ENCODE data around the gene NCBP3. TPM values are rescaled to one million over a fixed set of nuclear protein-coding genes. Genes with fewer than 3 reads are reported as not detected.

The NCBP3 gene
- total and polyA plus RNA-seq, 9 of the 15 experiments (the other 6 are each of a cell fraction or from before 2014, with no cell fraction given) = 3.1 to 25.5 (median 20.5) TPM

DNA sequence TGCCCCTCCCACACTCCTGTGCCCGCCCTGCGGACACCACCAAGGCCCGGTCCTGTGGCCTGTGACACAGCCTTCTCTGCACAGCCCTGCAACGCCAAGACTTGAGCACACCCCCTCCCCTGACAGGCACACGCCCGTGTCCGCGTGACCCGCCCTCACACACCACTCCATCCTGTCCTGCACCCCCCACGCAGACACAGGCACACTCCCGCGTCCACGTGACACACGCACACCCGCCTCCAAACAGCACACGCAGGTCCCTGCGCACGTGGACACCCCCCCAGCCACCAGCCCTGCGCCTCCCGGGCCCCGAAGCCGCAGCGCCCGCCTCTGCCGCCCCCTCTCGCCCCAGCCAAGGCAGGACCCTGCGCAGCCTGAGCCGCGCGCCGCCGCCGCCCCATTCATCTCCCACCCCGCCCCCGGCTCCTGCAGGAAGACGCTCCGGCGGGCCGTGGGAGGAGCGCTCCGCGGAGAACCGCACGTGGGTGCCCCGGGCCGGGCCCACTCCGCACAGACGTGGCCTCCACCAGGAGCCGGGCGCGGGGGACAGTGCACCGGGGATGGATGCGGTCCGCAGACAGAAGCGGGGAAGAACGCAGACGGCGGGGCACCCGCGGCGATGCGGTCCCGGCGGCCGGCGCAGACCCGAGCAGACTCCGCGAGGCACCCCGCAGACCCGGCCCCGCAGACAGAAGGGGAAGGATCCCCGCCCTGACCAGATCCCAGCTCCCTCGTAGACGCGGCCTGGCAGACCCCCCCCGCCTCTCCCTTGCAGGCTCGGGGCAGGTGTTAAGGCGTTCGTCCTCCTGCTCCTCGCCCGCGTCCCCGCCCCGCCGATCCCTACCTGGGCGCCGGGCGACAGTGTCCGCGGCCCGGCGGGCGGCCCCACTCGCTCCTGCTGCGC is 46.3 kb upstream of the NCBP3 start (continued):
- TF ChIP-seq ZNF75A (CRISPR knock-in tag; IDR thresholded peaks at IDR 0.05) (no peak), SIX5 (IDR thresholded peaks at IDR 0.05; ENCODE audit: borderline replicate concordance in 1 of 2, insufficient read depth in 1 of 2, low read depth in 1 of 2, low read length in 2 of 2) (no peak), ZNF644 (tag; IDR thresholded peaks at IDR 0.05; ENCODE audit: low read depth) (no peak), SAFB (IDR thresholded peaks at IDR 0.05; ENCODE audit: borderline replicate concordance, low read depth, low read length) (peak; percentile 47; the same call in 1 of the 2 replicates), CTCF (IDR thresholded peaks at IDR 0.05 in 2 of 3, conservative IDR thresholded peaks at IDR 0.05 in 1 of 3; ENCODE audit: insufficient read depth in 2 of 3, low read depth in 1 of 3, low read length in 3 of 3) (peak in 1 of 3 experiments; percentile 22; a peak in 1 of 6 replicates), TEAD4 (IDR thresholded peaks at IDR 0.05; ENCODE audit: low read length) (no peak), TEAD4 (CRISPR knock-in tag; IDR thresholded peaks at IDR 0.05; ENCODE audit: borderline replicate concordance) (no peak), DNMT1 (IDR thresholded peaks at IDR 0.05) (no peak), ATF3 (IDR thresholded peaks at IDR 0.05) (no peak), ATF3 (CRISPR knock-in tag; conservative IDR thresholded peaks at IDR 0.05) (no peak), MBD2 (IDR thresholded peaks at IDR 0.05; ENCODE audit: borderline replicate concordance, low read depth) (no peak), THRB (CRISPR knock-in tag; conservative IDR thresholded peaks at IDR 0.05) (no peak), ZNF124 (CRISPR knock-in tag; IDR thresholded peaks at IDR 0.05) (no peak), L3MBTL2 (IDR thresholded peaks at IDR 0.05) (peak; percentile 67; the same call in 1 of the 2 replicates), CBFA2T3 (IDR thresholded peaks at IDR 0.05) (no peak), SMAD3 (CRISPR knock-in tag; conservative IDR thresholded peaks at IDR 0.05) (no peak), PCBP2 (IDR thresholded peaks at IDR 0.05; ENCODE audit: low read depth, low read length, poor library complexity, severe bottlenecking) (no peak)
- TF ChIP-seq, protein P1, sequence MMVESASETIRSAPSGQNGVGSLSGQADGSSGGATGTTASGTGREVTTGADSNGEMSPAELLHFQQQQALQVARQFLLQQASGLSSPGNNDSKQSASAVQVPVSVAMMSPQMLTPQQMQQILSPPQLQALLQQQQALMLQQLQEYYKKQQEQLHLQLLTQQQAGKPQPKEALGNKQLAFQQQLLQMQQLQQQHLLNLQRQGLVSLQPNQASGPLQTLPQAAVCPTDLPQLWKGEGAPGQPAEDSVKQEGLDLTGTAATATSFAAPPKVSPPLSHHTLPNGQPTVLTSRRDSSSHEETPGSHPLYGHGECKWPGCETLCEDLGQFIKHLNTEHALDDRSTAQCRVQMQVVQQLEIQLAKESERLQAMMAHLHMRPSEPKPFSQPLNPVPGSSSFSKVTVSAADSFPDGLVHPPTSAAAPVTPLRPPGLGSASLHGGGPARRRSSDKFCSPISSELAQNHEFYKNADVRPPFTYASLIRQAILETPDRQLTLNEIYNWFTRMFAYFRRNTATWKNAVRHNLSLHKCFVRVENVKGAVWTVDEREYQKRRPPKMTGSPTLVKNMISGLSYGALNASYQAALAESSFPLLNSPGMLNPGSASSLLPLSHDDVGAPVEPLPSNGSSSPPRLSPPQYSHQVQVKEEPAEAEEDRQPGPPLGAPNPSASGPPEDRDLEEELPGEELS (CRISPR knock-in tag; IDR thresholded peaks at IDR 0.05; ENCODE audit: borderline replicate concordance) = 0 out of 2 replicates have a peak, but pooled peaks have one; percentile 45
- TF ChIP-seq, protein P2, sequence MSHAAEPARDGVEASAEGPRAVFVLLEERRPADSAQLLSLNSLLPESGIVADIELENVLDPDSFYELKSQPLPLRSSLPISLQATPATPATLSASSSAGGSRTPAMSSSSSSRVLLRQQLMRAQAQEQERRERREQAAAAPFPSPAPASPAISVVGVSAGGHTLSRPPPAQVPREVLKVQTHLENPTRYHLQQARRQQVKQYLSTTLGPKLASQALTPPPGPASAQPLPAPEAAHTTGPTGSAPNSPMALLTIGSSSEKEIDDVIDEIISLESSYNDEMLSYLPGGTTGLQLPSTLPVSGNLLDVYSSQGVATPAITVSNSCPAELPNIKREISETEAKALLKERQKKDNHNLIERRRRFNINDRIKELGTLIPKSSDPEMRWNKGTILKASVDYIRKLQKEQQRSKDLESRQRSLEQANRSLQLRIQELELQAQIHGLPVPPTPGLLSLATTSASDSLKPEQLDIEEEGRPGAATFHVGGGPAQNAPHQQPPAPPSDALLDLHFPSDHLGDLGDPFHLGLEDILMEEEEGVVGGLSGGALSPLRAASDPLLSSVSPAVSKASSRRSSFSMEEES (CRISPR knock-in tag; IDR thresholded peaks at IDR 0.05) = peak; percentile 53
